Measurements from ENCODE around the gene UBE2S. TPM values are rescaled to one million over a fixed set of nuclear protein-coding genes. Genes with fewer than 3 reads are reported as not detected.

Gene UBE2S
- total RNA-seq, 1 experiment from 2014 or later: 345 TPM

GRCh38 chr19:55362174-55362989, 45.2 kb downstream of the UBE2S start:
- Mint-ChIP-seq H3K27ac (ENCODE audit: low read depth, unreplicated experiment) (no peak overlapping the region), H3K36me3 (ENCODE audit: insufficient read depth, unreplicated experiment) (no peaks in the 10 kb centered on the region), H3K9me3 (ENCODE audit: unreplicated experiment) (no peaks in the 10 kb centered on the region), H3K27me3 (ENCODE audit: insufficient read depth, unreplicated experiment) (peaks cover 5% of the 10 kb centered on the region), H3K4me1 (ENCODE audit: insufficient read depth, unreplicated experiment) (no peaks in the 10 kb centered on the region), H3K4me3 (ENCODE audit: unreplicated experiment) (no peak overlapping the region)
- DNase-seq (ENCODE audit: unreplicated experiment): no peak
- no TSS peak for BruUV-seq (replicated peaks)
- intact Hi-C loops (cut with micrococcal nuclease): no loop called here
- ChIA-PET POLR2A (interaction anchor here (1.0 to 1.2 kb wide), 3 partner anchors 9 to 25 kb away, joined by 3 to 6 read pairs (median 3); no protein-coding TSS in a partner anchor), CTCF (no interaction called here)
- no peak for TF ChIP-seq CTCF (IDR thresholded peaks at IDR 0.05; ENCODE audit: unreplicated experiment)

GRCh38 chr19:55360902-55361301, 46.7 kb downstream of the UBE2S start:
- POLR2A ChIA-PET: interaction anchor here (1.2 kb wide), 1 partner anchor 22 kb away, joined by 3 read pairs; no protein-coding TSS in a partner anchor
- TF ChIP-seq CTCF (IDR thresholded peaks at IDR 0.05; ENCODE audit: unreplicated experiment): no peak
- Mint-ChIP-seq H3K9me3 (ENCODE audit: unreplicated experiment) (no peaks in the 10 kb centered on the region), H3K27me3 (ENCODE audit: insufficient read depth, unreplicated experiment) (peaks cover 13% of the 10 kb centered on the region), H3K27ac (ENCODE audit: low read depth, unreplicated experiment) (no peak overlapping the region), H3K4me3 (ENCODE audit: unreplicated experiment) (no peak overlapping the region), H3K4me1 (ENCODE audit: insufficient read depth, unreplicated experiment) (no peaks in the 10 kb centered on the region), H3K36me3 (ENCODE audit: insufficient read depth, unreplicated experiment) (no peaks in the 10 kb centered on the region)
- no peak for DNase-seq (ENCODE audit: unreplicated experiment)
- BruUV-seq (replicated peaks): no TSS peak
- CTCF ChIA-PET: interaction anchor here (0.8 kb wide), 1 partner anchor 60 kb away, joined by 4 read pairs; no protein-coding TSS in a partner anchor
- intact Hi-C loops (cut with micrococcal nuclease): no loop called here

GRCh38 chr19:55358943-55359908, 48.4 kb downstream of the UBE2S start:
- CTCF ChIA-PET: interaction anchor here (0.7 to 1.4 kb wide), 2 partner anchors 58 to 145 kb away, joined by 3 to 6 read pairs; no protein-coding TSS in a partner anchor
- TF ChIP-seq CTCF (IDR thresholded peaks at IDR 0.05; ENCODE audit: unreplicated experiment): no peak
- Mint-ChIP-seq H3K4me1 (ENCODE audit: insufficient read depth, unreplicated experiment) (no peaks in the 10 kb centered on the region), H3K4me3 (ENCODE audit: unreplicated experiment) (no peak overlapping the region), H3K9me3 (ENCODE audit: unreplicated experiment) (no peaks in the 10 kb centered on the region), H3K27ac (ENCODE audit: low read depth, unreplicated experiment) (no peak overlapping the region), H3K27me3 (ENCODE audit: insufficient read depth, unreplicated experiment) (peaks cover 13% of the 10 kb centered on the region), H3K36me3 (ENCODE audit: insufficient read depth, unreplicated experiment) (no peaks in the 10 kb centered on the region)
- POLR2A ChIA-PET: interaction anchor here (1.0 to 1.6 kb wide), 3 partner anchors 14 to 100 kb away, joined by 3 to 6 read pairs (median 3); partner anchors contain the start of gene PPP6R1
- peak; percentile 90 for DNase-seq (ENCODE audit: unreplicated experiment)
- BruUV-seq (replicated peaks): no TSS peak
- intact Hi-C loops (cut with micrococcal nuclease): no loop called here

- Mint-ChIP-seq H3K4me1 (ENCODE audit: insufficient read depth, unreplicated experiment) (no peaks in the 10 kb centered on the region), H3K36me3 (ENCODE audit: insufficient read depth, unreplicated experiment) (no peaks in the 10 kb centered on the region), H3K9me3 (ENCODE audit: unreplicated experiment) (no peaks in the 10 kb centered on the region), H3K4me3 (ENCODE audit: unreplicated experiment) (no peak overlapping the region), H3K27ac (ENCODE audit: low read depth, unreplicated experiment) (no peak overlapping the region), H3K27me3 (ENCODE audit: insufficient read depth, unreplicated experiment) (peaks cover 13% of the 10 kb centered on the region)
- POLR2A ChIA-PET: interaction anchor here (1.0 to 1.6 kb wide), 2 partner anchors 14 to 99 kb away, joined by 3 read pairs; partner anchors contain the start of gene PPP6R1
- TF ChIP-seq CTCF (IDR thresholded peaks at IDR 0.05; ENCODE audit: unreplicated experiment): no peak
- DNase-seq (ENCODE audit: unreplicated experiment): no peak
- CTCF ChIA-PET: no interaction called here
- intact Hi-C loops (cut with micrococcal nuclease): no loop called here
- BruUV-seq (replicated peaks): no TSS peak
Measured at GRCh38 chr19:55358493-55358892, 49.1 kb downstream of the UBE2S start.
